K562 (cell line): Measurements from ENCODE around the gene PPM1H. TPM values are rescaled to one million over a fixed set of nuclear protein-coding genes. Genes with fewer than 3 reads are reported as not detected.
A peak's percentile ranks its signal among the peaks of the same experiment; 100 is the strongest.

ENCODE experiments used
- ATF1 ChIP-seq, 2 experiments: fragments of 450-650 bp in 1 of 2; IDR thresholded peaks; 2 replicates each; pipeline ENCODE4 v1.6.1; 2016; ENCODE audit warnings: missing compliant biosample characterization in 1 of 2, missing genetic modification characterization in 1 of 2
- ATF6 ChIP-seq: sonication (generic); formaldehyde crosslinking; IDR thresholded peaks from 2 replicates; pipeline ENCODE4 v1.4.0; 2020; ENCODE audit warnings: mild to moderate bottlenecking, missing genetic modification reagents
- CC2D1A ChIP-seq: fragments of 450-650 bp; IDR thresholded peaks from 2 replicates; pipeline ENCODE4 v1.6.1; 2017; ENCODE audit warnings: mild to moderate bottlenecking
- CTCF ChIP-seq, 3 experiments: IDR thresholded peaks in 2 of 3; conservative IDR thresholded peaks in 1 of 3; 2 replicates each; pipeline ENCODE4 v1.5.1; 2011 to 2012; ENCODE audit warnings: low read length in 3 of 3, mild to moderate bottlenecking in 3 of 3, control low read depth in 2 of 3, improper control_type of control experiment in 1 of 3, inconsistent platforms in 1 of 3, low read depth in 1 of 3, mixed read lengths in 1 of 3, moderate library complexity in 1 of 3; ENCODE audit not compliant: insufficient read depth in 2 of 3
- CTCFL ChIP-seq: IDR thresholded peaks from 2 replicates; pipeline ENCODE4 v1.6.1; 2011; ENCODE audit warnings: borderline replicate concordance, low read depth, mild to moderate bottlenecking, moderate library complexity, low read length; ENCODE audit not compliant: insufficient read depth, poor library complexity, severe bottlenecking
- E2F1 ChIP-seq: sonication (generic); formaldehyde crosslinking; IDR thresholded peaks from 2 replicates; pipeline ENCODE4 v1.8.1; 2023; ENCODE audit warnings: mild to moderate bottlenecking, missing genetic modification reagents, moderate library complexity
- E2F4 ChIP-seq: sonication (generic); formaldehyde crosslinking; IDR thresholded peaks from 2 replicates; pipeline ENCODE4 v1.8.0; 2022; ENCODE audit warnings: mild to moderate bottlenecking, low read depth, missing genetic modification reagents
- MCM2 ChIP-seq: fragments of 450-650 bp; IDR thresholded peaks from 2 replicates; pipeline ENCODE4 v1.6.1; 2017; ENCODE audit warnings: low read depth, mild to moderate bottlenecking
- MYC ChIP-seq, 2 experiments: fragments of 250-450 bp in 1 of 2; sonication (Bioruptor Pico) in 1 of 2; IDR thresholded peaks; 2 replicates each; pipeline versions ENCODE4 v1.5.1 to v1.6.1; 2012 to 2021; ENCODE audit warnings: low read depth in 2 of 2, borderline replicate concordance in 1 of 2, improper control_type of control experiment in 1 of 2, low read length in 1 of 2, mild to moderate bottlenecking in 1 of 2, moderate library complexity in 1 of 2
- NBN ChIP-seq: fragments of 450-650 bp; IDR thresholded peaks from 2 replicates; pipeline ENCODE4 v1.6.1; 2016; ENCODE audit warnings: low read depth, mild to moderate bottlenecking
- SMAD4 ChIP-seq: fragments of 250-450 bp; sonication (Bioruptor Pico); conservative IDR thresholded peaks from 2 replicates; pipeline ENCODE4 v1.8.0; 2021; ENCODE audit warnings: inconsistent platforms, mild to moderate bottlenecking, moderate library complexity
- ZNF143 ChIP-seq: sonication (generic); formaldehyde crosslinking; IDR thresholded peaks from 2 replicates; pipeline ENCODE4 v1.9.0; 2022; ENCODE audit warnings: mild to moderate bottlenecking, missing genetic modification reagents
- ZNF717 ChIP-seq: fragments of 250-450 bp; sonication (Bioruptor Pico); IDR thresholded peaks from 2 replicates; pipeline ENCODE4 v1.5.0; 2021
- polyA plus RNA-seq, 8 experiments: library from polyadenylated mRNA; depleted of rRNA in 4 of 8; stranded (reverse) in 5 of 8; unstranded in 3 of 8; fragments of >200 nt; fragmentation: Nextera tagmentation in 2 of 8; fragmentation: Illumina TruSeq in 1 of 8; extraction: Ambion mirVana in 2 of 8; extraction: Trizol in 1 of 8; gene quantifications; 2 replicates each; pipeline versions ENCODE4 v1.2.1 to v1.2.3, GENCODE V29; 2011 to 2014; ENCODE audit warnings: inconsistent platforms in 1 of 8, missing spikeins in 1 of 8
- total RNA-seq, 7 experiments: library from RNA; depleted of rRNA in 6 of 7; stranded (reverse); fragments of >200 nt in 6 of 7; fragmentation: Illumina TruSeq in 2 of 7; extraction: Trizol in 2 of 7; gene quantifications; 2 replicates each; pipeline versions ENCODE4 v1.2.1 to v1.2.3, GENCODE V29; 2011 to 2021; ENCODE audit warnings: low replicate concordance in 1 of 7

PPM1H gene
- total and polyA plus RNA-seq, 9 of the 15 experiments (the other 6 are each of a cell fraction or from before 2014, with no cell fraction given) = 5.3 to 29.3 (median 11.3) TPM

GRCh38 chr12:62934799-62935674, at the start of gene PPM1H (continued):
- TF ChIP-seq CTCF (IDR thresholded peaks at IDR 0.05 in 2 of 3, conservative IDR thresholded peaks at IDR 0.05 in 1 of 3; ENCODE audit: insufficient read depth in 2 of 3, low read depth in 1 of 3, low read length in 3 of 3) (peak; percentile 63 to 85 (median 68)), E2F4 (CRISPR knock-in tag) (no peak), MCM2 (no peak), ZNF717 (CRISPR knock-in tag) (no peak), MYC (IDR thresholded peaks at IDR 0.05; ENCODE audit: low read depth, low read length) (peak; percentile 80), MYC (CRISPR knock-in tag; IDR thresholded peaks at IDR 0.05; ENCODE audit: borderline replicate concordance, low read depth) (no peak), ZNF143 (CRISPR knock-in tag) (no peak), NBN (peak; percentile 63; the same call in 1 of the 2 replicates), ATF6 (CRISPR knock-in tag) (no peak), E2F1 (CRISPR knock-in tag) (no peak), ATF1 (CRISPR knock-in tag; IDR thresholded peaks at IDR 0.05) (no peak), ATF1 (tag; IDR thresholded peaks at IDR 0.05) (peak; percentile 34; the same call in 1 of the 2 replicates), CC2D1A (no peak), CTCFL (peak; percentile 18), SMAD4 (0 out of 2 replicates have a peak, but pooled peaks have one; percentile 41)
